CD4-positive, alpha-beta T cell treated with Interleukin-1 beta for 1 hour (primary cell): ENCODE measurements around the gene NIPAL4.
A peak's percentile ranks its signal among the peaks of the same experiment; 100 is the strongest.

Source experiments
- DNase-seq, 2 donors: peaks; one replicate each; pipeline ENCODE4 v3.0.0-alpha.2; 2020 to 2022

NIPAL4 gene

DNA sequence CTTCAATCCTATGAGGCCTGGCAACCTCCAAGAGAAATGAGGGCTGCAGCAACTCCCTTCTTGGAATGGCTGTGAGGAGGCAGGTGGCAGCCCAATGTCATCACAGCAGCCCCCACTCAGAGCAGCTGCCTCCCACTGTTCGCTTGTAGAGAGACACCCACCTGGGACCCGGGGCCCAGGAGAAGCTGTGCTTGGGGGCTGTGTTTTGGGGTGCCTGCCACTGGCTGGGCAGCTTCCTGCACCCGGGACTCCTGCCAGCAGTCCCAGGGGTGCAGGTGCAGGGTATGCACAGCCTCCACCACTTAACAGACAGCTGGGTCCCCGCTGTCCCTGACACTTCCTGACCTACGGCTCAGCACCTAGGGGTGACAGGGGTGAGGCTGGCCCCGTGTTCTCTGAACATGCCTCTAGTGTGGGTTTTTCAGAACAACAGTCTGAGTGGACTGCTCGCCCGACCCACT, 26.2 kb downstream of the NIPAL4 start:
- DNase-seq = peak in 1 of 2 donors; percentile 27

GRCh38 chr5:157486861-157487260, 26.8 kb downstream of the NIPAL4 start:
- no peak for DNase-seq

DNA sequence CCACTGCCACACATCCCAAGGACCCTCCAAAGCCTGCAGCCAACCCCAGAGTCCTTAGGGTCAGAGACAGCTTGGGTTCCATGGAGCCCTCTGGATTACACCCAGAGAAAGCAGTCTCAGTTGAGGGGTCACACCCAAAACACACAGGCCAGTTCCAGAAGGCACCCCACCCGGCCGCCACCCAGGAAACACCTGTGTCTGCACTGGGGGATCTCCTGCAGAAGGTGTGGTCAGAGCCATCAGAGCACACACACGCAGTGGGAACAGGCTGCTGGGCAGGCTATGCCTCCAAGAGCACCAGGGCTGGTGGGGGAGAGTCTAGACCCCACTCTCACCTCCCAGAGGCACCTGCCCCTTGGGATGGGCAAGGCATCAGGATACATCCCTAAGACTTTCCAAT, 27.3 kb downstream of the NIPAL4 start:
- DNase-seq = peak in 1 of 2 donors; percentile 72

DNA sequence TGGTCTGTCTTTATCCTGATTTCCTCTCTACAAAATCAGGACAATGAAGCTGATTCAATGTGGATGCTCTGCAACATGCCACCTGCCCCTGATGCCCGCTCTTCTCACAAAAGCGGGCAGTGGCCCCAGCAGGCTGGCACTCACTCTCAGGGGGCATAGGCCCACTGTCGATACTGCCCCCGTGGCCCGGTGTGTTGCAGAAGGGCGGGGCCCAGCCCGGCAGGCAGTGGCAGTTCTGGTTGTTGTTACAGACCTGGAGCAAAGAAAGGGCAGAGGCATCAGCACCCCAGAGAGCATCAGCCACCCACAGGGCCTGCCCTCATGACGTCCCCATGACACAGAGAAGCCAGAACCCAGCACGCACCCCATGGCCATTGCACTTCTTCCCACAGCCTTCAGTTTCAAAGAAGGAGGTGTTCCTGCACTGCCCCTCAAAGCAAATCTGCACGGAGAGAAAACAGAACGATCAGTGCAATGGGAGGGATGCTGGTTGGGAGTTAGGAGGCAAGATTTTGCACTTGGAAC, 31.5 kb downstream of the NIPAL4 start:
- no peak for DNase-seq

GRCh38 chr5:157492886-157493285, 32.9 kb downstream of the NIPAL4 start:
- DNase-seq = no peak

- DNase-seq = peak in 1 of 2 donors; percentile 66
Observed at GRCh38 chr5:157494178-157494832, 34.3 kb downstream of the NIPAL4 start.

DNA sequence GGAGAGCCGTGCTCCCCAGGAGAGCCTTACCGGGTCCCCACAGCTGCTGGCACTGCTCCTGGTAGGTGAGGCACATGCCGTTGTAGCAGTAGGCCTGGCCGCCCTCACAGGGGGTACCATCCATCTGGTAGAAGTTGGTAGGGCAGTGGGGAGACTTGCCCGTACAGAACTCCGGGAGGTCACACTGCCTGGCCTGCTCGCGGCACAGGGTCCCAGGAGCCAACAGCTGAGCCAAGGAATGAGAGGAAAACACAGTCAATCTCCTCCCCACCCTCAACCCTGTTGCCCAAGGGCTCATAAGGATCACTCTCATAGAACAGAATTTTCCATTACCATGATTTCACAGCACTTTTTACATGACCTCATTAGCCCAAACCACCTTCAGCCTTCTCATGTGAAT, 36.9 kb downstream of the NIPAL4 start:
- DNase-seq = no peak

- DNase-seq = no peak
Observed at GRCh38 chr5:157497875-157498611, 38.0 kb downstream of the NIPAL4 start.

GRCh38 chr5:157502143-157502647, 42.2 kb downstream of the NIPAL4 start:
- peak in 1 of 2 donors; percentile 46 for DNase-seq

- no peak for DNase-seq
Observed at GRCh38 chr5:157504053-157504452, 44.0 kb downstream of the NIPAL4 start.

- DNase-seq = no peak
Observed at GRCh38 chr5:157505496-157505895, 45.5 kb downstream of the NIPAL4 start.

- DNase-seq = no peak
Observed at GRCh38 chr5:157506066-157506590, 46.1 kb downstream of the NIPAL4 start.

GRCh38 chr5:157506981-157507780, 47.2 kb downstream of the NIPAL4 start:
- DNase-seq = no peak

DNA sequence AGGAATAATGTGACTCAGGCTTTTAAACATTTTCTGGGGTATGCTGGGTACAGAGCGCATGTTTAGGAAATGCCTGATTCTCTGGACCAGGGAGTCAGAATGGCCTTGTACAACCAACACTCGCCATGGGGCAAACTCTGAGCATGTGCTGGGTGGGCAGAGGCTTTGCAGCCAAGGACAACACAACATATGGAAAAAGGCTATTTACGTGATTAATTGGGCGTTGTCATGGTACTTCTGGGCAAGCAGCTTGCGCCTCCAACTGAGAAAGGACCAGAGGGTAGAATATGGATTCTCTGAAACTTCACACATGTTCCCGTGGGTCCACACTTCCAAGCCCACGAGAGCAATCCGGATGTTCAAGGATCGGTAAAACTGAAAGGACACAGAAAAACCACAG, 49.1 kb downstream of the NIPAL4 start:
- no peak for DNase-seq

DNA sequence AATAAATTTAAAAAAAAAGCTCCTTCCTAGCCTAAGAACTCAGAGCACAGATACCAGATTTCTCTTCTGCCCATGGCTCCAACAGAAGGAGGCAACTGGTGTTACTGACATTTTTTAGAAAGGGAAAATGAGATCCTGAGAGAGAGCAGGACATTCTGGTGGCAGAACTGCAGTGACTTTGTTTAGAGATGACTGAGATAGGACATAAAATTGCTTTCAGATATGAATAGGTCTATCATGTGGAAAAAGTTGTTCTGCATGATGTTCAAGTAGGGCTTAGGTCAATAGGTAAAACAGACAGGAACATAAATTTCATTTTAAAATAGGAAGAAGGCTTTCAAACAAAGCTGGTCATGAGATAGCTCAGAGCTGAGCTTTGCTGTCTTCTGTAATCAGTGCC, 49.6 kb downstream of the NIPAL4 start:
- no peak for DNase-seq

DNA sequence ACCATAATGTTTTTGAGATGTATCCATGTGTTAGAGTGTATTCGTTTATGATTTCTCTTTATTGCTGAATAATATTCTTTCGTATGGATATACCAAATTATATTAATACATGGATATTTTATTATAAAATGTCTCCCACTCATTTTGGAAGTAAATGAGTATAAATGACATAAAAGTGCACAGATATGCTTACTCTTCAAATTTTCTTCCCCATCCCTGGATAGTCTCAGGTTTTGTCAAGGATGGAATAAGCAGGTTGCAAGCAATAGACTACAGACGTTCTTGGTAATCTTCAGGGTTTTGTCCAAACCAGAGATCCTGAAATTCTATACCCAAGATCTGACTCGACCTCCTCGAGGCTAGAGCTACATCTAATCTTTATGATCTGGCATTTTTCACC, 50.7 kb downstream of the NIPAL4 start:
- DNase-seq = no peak

DNA sequence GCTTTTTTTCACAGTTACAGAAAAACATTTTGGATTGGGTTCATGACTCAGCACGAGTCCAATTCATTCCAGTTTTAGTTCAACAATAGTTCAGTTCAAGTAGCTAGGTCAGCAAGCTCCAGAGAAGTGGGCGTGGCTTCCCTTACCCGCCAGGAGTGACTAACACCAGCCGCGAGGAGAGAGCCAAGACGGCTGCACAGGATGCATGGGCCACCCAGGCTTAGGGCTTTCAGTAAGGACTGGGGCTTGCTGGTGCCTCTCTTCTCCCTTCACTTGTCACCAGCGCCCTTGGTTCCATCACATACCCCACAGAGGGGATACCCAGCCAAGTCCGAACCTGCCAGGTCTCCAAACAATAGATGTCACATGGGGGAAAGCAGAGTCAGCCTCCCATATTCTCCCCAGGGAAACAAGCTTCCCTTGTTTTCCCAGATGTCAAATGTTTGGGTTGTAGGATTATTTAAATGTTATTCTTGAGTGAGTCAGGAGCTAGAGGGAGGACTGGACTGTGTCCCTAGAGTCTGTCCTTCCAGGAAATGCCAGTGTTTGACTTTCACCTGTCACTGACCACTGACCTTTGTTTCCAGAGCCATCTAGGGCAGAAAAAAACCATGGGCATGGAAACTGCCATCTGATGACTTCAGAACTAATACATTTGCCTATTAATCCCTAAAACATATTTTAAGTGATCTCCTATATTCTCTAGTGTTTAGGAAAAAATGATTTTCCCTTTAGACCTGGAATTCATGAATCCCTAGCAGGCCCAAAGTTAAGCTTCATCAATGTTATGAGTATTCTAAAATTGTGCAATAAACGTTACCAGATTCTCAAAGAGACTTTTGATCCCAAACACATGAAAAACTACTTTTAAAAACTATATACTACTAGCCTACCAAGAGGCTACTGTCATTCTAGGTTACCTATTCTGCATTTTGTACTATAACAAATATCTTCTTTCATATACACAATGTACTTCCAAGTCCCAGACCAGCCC, 51.9 kb downstream of the NIPAL4 start:
- peak in 1 of 2 donors; percentile 25 for DNase-seq

DNA sequence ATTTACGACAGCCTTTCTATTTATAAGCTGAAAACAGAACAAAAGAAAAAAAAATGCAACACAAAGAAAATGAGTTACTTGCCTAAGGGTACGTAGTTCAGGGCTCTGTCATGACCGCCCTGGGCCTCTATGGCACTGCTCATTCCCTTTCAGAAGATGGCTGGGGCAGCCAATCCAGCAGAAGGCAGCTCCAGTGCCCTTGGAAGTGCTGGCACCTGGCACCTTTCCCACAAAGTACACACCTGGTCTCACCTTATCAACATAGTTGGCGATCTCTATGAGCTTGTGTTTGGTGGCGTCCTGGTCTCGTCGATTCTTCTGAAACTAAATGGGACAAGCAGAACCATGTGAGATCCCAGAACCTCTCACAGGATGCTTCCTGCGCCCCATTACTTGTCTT, 53.2 kb downstream of the NIPAL4 start:
- no peak for DNase-seq

DNA sequence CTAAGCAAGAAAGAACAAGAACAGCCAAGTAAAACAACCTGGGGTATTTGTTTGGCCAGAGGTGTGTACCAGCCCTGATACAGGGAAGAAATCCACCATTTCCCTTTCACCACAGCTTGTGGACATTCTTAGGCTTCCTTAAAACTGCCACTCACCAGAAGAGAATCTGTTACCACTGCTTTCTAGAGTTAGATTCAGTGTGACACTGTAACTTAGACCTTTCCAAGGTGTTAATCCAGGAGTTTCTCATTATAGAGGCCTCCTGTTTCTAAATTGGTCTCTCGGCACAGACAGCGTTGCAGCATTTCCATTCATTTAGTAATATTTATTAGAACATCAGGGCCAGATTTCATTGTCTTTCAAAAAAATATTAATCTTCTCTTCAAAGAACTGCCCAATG, 55.0 kb downstream of the NIPAL4 start:
- no peak for DNase-seq

- DNase-seq = no peak
Observed at GRCh38 chr5:157516006-157516405, 56.0 kb downstream of the NIPAL4 start.

DNA sequence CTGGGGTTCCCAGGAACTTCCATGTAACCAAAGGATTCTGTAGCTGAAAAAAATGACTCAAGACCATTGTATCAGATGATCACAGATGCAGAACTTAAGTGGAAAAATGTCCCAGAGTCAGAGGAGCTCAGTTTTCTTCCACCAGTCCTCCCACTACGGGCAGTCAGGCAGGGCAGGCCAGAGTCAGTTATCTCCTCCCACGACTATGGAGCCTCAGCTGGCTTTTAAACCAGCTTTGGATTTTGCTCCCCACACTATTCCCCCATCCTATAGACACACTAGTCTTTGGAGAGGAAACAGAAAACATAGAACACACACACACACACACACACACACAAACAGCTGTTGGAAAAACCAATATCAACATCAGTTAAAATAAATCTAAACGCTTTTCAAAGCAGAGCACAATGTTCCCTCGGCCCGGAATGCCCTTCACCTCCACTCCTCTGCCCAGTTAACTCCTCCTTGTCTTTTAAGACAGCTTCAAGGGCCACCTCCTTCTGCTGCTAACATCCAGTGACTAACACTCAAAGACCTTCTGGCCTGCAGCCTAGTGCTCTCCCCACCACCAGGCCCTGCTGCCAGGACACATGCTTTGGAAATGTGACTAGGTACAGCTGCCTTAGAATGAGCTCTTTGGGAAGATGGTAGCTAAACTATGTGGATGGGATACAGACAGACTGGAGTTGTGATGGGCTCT, 56.8 kb downstream of the NIPAL4 start:
- DNase-seq = no peak
